Urothelium cell line (cell line): ENCODE results near the gene TRPM4.
A peak's percentile ranks its signal among the peaks of the same experiment; 100 is the strongest.
"Not testable (repeated sequence)": the region's sequence is repeated elsewhere in the genome, so short reads cannot be mapped to it uniquely, and the experiment has no call there.

Experiments used
- DNase-seq: peaks from one replicate; pipeline ENCODE4 v3.0.0; 2011; ENCODE audit warnings: low spot score, mixed read lengths
- FAIRE-seq: peaks from 2 replicates; lab custom pipeline; 2011; peaks lifted over from hg19 to GRCh38; lab: Jason Lieb, UNC

TRPM4 gene

GRCh38 chr19:49222528-49222927 lies 64.9 kb downstream of the TRPM4 start:
- DNase-seq, result no peak
- FAIRE-seq, result no peak

- no peak for FAIRE-seq
- DNase-seq, result no peak
Measured at GRCh38 chr19:49223472-49223871, 65.9 kb downstream of the TRPM4 start.

- not testable (repeated sequence) for FAIRE-seq, DNase-seq
Measured at GRCh38 chr19:49224441-49224840, 66.8 kb downstream of the TRPM4 start.

GRCh38 chr19:49224879-49225278 lies 67.3 kb downstream of the TRPM4 start:
- DNase-seq (no peak), FAIRE-seq (no peak)

GRCh38 chr19:49229416-49229815 lies 71.8 kb downstream of the TRPM4 start:
- FAIRE-seq (no peak), DNase-seq (no peak)

GRCh38 chr19:49231389-49231788 lies 73.8 kb downstream of the TRPM4 start:
- DNase-seq (peak; percentile 54), FAIRE-seq (no peak)

GRCh38 chr19:49231804-49232203 lies 74.2 kb downstream of the TRPM4 start:
- DNase-seq (no peak), FAIRE-seq (no peak)

- FAIRE-seq (no peak), DNase-seq (no peak)
Measured at GRCh38 chr19:49233163-49233562, 75.6 kb downstream of the TRPM4 start.

- FAIRE-seq, result no peak
- no peak for DNase-seq
Measured at GRCh38 chr19:49241769-49242168, 84.2 kb downstream of the TRPM4 start.

- FAIRE-seq, result no peak
- no peak for DNase-seq
Measured at GRCh38 chr19:49243129-49243528, 85.5 kb downstream of the TRPM4 start.

- DNase-seq (no peak), FAIRE-seq (no peak)
Measured at GRCh38 chr19:49243726-49244125, 86.1 kb downstream of the TRPM4 start.

- DNase-seq, result no peak
- FAIRE-seq, result no peak
Measured at GRCh38 chr19:49244256-49244655, 86.7 kb downstream of the TRPM4 start.

GRCh38 chr19:49247676-49248075 lies 90.1 kb downstream of the TRPM4 start:
- no peak for DNase-seq
- no peak for FAIRE-seq

GRCh38 chr19:49249933-49250332 lies 92.3 kb downstream of the TRPM4 start:
- FAIRE-seq, result no peak
- DNase-seq, result no peak

- DNase-seq (no peak), FAIRE-seq (no peak)
Measured at GRCh38 chr19:49255674-49256073, 98.1 kb downstream of the TRPM4 start.

- no peak for FAIRE-seq
- DNase-seq, result no peak
Measured at GRCh38 chr19:49256691-49257090, 99.1 kb downstream of the TRPM4 start.
